Amniotic epithelial cell (primary cell): Measurements from ENCODE around the gene DNAJC5.

Experiments
- DNase-seq: peaks from one replicate; pipeline ENCODE4 v3.0.0-alpha.2; 2010; ENCODE audit warnings: low read depth

DNAJC5 gene

DNA sequence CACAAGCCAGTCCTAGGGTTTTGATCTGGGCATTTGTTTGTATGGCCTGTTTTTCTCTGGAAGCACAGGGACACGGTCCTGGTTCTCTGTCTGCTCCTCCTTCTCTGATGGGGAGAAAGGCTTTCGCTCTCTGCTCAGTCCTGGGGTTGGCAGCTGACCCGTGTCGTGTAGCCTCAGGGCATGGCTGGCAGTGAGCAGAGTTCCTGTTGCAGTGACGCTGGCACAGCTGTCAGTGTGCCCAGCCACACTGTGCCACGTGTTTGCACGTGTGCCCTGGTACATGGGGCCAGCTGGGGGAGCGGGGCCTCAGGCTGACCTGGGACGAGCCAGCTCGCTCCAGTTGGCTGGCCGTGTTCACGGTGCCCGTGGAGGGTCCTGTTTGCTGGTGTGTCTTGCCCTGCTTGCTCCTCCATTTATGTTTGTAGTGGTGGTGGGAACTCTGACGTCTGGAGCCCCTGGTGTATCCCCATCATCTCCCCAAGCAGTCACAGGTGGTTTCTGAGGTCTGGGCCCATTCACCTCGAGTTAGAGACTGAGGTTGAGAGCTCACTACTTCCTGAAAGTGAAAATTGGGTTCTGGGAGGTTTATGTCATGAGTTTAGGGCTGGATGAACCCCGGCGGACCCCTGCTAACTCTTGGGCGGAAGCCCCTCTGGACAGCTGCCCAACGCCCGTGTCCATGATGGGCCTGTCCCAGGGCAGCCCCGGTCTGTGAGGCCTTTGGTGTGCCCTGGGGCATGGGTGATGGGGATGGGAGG is 10.2 kb upstream of the DNAJC5 start:
- no peak for DNase-seq

DNA sequence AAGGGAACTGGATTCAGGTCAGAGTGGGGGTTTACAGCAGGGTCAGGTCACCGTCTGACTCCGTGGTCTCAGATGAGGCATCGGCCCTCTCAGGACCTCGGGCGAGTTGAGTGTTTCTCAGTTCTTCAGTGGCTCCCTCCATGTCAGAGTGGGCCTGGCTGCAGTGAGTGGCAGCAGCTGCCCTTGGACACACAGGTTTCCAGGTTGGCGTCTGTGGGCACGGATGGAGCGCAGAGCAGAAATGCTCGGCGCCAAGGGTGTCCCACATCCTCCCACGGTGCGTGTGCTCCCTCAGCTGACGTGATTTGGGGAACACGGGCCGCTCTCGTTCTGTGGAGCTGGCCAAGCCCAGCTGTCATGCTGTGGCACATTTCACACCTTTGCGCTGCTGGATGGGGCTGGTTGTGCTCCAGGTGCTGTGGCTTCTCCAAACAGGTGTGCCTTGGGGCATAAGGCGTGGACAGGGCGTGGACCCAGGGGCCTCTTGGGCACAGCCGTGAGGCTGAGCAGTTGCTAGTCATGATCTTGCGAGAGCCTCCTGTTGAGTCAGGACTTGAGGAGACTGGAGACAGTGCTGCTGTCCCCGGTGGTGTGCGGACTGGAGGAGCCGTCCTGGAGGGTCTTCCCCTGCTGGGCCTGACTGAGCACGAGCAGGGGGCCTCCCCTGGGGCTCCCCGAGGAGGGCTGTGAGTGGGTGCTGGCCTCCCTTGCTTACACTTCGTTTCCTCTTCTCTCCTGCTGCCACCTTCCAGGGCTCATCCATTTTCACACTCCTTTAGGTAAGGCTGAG is 9.5 kb upstream of the DNAJC5 start:
- DNase-seq = no peak

DNA sequence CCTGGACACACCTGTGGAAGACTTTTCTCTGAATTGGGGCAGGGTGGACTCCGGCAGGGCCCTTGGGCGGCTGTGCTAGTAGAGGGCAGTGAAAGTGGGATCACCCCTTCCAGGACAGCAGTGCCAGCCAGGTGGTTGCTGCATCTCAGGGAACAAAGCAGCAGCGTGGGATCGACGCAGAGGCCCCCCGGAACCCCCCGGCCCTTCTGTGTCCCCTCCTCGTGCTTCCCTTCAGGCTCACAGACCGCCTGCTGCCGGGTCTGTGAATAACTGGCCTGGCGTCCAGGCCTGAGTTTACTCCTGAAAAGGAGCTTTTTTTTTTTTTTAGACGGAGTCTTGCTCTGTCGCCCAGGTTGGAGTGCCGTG is 8.9 kb upstream of the DNAJC5 start:
- no peak for DNase-seq

DNA sequence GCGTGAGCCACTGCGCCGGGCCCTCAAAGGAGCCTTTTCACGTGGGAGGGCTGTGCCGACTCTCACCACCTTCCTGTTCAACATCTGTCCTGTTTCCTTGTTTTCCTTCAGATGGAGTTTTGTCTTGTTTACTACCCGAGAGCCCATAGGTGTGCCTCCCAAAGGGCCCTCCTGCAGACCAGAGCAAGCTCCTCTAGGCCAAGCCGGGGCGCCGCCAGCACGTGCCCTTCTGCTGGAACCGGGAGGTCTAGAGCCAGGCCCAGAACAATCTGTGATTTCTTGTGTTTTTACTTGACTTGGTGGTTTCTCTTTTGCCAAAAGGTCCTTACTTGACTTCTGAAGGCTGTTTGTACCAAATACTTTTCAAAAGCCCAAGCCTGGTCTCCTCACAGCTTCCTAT is 8.0 kb upstream of the DNAJC5 start:
- no peak for DNase-seq

DNA sequence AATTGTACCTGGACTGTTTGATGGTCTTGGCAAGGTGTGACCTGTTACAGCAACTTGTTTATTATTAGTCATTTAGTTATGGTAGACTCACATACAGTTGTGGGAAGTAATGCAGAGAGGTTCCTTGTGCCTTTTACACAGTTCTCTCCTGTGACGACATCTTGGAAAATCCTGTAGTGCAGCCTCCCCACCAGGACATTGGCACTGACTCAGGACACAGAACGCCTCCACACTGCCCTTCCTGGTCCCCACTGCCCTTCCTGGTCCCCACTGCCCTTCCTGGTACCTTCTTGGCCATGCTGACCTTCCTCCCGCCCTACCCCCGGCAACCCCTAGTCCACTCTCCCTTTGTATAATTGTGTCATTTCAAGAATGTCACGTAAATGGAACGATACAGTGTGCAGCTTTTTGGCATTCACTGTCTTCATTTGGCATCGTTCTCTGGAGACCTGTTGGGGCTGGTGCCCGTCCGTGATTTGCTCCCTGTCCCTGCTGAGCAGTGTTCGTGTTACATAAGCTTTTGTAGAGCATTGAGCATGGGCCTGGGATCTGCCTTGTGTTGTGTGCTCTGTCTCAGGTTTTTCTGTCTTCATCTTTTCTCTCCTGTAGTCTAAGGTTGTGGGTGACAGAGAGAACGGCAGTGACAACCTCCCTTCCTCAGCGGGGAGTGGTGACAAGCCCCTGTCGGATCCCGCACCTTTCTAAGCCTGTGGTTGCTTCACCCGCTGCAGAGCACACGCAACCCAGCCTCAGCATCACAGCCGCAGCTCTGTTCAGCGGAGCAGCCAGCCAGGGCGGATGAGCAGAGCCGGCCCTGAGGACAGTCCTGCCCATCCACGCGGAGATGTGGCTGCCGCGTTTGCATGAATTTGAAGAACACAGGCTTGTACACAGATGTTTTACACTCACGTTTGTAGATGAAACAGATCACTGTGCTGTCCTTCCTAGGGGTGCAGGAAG is 5.4 kb upstream of the DNAJC5 start:
- peak; percentile 43 for DNase-seq

DNA sequence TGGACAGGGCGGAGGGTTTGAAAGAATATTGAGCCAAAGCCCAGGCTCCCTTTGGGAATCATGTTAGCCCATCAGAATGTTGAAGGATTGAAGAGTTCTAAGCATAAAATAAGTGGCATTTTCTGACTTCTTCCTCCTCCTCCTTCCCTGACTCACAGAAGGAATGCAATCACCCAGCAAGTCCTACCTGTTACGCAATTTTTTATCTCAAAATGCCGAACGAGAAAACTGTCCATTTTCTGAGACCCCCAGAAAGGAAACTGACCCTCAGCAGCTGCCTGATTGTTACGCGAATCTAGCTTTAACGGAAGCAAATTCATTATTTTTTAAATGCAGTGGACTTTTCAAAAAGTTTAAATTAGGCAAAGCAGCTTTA is 4.7 kb upstream of the DNAJC5 start:
- peak; percentile 69 for DNase-seq

DNA sequence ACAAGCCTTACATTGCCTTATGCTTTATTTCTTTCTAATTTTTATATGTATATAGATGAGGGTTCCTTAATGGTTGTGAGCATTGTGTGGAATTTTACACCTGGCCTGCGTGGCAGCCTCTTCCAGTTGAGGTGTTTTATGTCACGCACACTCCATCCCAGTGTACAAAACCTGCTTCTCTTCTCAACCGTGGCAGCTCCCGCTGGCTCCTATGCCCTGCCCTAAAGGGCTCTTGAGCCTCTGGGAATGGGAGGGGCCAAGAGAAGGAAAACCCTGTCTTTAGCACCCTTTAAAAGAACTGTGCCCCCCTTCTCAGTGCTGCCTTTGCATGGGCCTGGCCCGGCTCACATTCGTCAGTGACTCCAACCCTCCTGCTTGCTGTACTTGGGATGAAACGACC is 4.3 kb upstream of the DNAJC5 start:
- DNase-seq = no peak

DNA sequence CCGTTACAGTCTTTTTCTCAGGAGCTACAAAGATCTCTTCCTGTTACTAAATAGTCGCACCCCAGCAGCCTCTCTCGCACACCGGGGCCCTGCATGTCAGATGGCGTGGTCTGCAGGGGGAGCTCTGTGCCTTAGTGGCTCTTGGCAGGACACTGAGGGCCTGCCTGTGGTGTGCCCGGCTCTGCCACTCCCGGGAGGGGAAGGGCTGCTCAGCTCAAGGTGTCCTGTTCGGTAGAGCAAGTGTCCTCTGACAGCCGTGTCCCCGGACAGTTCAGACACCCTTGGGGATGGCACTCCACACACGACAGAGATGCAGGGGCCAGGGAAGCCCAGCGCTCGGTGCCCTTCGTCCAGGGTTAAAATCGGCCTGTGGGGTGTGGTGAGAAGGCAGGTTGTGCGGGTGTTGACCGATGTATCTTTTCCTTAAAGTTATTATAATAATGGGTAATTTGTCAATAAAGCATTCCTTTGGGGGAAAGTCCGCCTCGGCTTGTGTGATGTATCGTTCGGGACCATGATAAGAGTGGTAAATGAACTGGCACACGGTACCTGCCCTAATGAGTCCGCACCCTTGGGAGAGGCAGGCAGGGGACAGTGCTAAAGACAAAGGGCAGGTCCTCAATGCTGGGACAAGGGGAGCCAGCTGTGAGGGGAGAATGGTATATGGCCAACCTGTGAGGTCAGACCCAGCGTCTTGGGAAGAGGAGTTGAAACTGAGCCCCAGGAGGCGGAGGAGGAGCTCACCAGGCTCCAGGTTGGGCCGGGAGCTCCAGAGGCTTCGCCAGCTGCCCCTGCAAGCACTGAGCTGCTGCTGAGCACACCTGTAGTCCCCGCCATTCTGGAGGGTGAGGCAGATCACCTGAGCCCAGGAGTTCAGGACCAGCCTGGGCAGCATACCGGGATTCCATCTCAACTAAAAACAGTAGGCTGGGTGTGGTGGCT is 3.6 kb upstream of the DNAJC5 start:
- no peak for DNase-seq

DNA sequence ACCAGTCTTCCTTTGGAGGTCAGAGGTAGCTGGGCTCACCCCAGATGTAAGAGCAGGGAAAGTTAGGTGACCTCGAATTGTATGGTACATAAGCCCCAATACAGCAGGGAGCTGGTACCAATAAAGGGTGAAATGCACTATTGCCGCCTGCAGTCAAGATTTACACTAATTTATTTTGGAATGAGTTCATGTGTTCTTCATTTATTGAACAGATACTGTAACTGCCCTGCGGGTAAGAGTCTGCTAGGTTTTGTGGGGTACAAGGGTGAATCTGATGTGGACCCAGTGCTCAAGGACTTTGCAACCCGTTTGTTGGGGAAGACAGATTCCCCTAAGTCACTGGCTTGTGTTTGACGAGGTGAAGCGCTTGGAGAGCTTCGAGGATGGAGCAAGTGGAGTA is 2.5 kb upstream of the DNAJC5 start:
- no peak for DNase-seq

DNA sequence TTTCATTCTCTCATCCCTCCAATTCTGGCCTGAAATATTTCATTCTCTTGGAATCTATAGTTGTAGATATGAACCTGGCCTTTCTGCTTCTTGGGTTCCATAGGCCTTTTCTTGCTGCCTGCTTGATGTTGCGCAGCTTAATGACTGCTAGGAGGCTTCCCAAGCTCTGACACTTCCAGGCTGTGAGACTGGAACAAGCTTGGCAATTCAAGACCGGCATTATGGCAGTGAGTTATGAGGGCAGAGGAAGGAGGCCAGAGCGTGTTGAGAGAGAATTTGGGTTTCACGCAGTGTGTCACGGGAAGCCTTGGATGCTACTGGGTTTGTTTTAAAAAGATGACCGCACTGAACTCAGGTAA is 948 bp upstream of the DNAJC5 start:
- no peak for DNase-seq

DNA sequence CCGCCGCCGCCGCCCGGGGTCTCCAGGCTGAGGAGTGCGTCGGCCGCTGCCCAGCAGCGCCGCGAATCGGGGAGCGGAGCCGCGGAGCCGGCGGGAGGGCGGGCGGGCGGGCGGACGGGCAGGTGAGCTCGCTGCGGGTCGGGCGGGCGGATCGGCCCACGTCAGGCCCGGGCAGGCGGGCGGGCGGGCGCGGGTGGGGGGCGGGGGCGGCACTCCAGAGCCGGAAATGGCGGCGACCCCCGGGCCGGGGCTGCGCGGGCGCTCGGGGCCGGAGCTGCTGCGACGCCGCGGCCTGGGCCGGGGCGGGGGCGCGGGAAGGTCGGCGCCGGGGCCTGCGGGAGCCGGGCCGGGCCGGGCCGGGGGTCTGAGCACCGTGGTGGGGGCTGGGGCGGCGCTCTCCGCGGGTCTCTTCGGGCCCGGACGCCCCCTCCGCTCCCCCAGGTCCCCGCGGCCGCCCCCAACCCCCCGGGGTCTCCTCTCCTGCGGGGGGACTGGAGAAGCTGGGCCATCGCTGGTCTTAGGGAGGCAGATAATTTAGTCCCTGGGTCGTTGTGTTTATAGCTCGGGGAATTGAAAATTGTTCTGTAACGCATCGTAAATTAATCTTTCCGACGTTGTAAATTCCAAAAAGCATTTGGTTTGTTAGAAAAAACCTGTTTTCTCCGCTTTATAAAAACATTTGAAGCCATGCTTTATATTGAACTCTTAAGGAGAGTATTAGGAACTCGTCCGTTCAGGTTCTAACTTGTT is 451 bp downstream of the DNAJC5 start:
- no peak for DNase-seq

DNA sequence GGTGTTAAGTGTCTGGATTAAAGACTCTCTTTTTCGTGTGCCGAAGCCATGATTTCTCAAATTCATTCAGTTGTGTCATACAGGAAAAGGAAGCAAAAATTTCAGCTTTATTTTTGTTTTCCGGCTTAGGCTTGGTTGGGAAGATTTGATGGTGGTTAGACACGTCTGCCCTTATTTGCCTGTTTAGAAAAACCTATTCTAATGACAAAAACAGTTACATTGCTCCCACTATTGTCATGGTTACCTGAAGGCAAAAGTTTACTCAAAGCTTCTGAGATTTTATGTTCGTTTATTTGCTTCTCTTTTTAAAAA is 982 bp downstream of the DNAJC5 start:
- no peak for DNase-seq

DNA sequence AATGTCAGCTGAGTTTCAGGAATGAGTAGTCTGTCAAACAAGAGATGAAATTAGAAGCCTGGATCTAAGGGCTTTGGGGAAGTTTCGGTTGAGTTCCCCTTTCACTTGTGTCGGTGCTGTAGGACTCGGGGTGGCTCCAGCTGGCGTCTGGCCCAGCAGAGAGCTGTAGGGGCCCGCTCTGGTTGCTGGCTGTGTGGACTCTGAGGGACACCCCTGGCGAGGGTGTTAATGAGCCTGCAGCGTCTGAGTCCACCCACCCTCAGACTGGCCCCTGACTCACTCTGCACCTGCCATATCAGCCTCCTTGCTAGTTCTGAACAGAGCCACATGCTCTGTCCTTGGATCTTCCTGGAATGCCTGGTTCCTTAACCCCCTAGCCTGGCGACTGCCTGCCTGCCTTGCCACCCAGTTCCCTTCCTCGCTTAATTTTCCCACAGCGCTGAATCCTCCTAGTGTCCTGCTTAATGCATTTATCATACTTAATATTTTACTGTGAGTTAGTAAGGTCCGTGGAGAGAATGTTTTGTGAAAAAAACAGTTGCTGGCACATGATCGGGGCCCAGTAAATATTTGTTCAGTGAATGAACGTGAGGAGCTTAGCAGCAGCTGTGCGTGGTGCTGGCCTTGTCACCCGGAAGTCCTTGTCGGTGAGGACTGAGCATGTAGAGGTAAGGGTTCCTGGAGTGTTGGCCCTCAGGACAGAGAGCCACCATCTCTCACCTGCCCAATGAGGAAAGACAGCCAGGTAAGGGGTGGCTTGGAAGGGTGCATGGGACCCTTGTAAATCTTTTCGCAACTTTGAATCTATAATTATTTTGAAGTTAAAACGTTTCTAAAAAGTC is 1.6 kb downstream of the DNAJC5 start:
- DNase-seq = no peak

DNA sequence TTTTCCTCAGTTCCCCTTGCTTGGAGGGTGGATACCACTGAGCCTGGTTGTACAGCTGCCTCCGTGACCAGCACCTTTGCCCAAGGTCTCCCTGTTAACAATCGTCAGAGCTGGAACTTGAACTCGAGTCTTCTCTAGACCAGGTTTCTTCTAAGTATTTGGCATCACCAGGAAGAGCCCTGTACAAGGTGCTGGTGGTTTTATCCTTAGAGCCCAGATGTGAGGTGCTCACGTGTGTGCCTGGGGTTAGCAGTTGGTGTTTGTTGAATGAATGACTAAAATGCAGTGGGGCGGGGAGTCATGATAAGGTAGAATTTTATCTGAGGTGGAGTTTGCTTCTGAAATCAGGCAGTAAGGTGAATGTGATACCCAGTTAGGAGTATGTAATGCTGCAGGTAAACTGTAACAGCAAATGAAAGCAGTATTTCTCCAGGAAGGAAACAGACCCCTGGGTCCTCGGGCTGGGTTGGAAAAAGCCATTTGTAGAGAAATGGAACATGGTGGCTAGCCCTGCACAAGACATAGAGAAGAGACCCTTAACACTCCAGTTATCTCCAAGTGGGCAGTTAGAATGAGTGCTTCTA is 3.1 kb downstream of the DNAJC5 start:
- DNase-seq = no peak

DNA sequence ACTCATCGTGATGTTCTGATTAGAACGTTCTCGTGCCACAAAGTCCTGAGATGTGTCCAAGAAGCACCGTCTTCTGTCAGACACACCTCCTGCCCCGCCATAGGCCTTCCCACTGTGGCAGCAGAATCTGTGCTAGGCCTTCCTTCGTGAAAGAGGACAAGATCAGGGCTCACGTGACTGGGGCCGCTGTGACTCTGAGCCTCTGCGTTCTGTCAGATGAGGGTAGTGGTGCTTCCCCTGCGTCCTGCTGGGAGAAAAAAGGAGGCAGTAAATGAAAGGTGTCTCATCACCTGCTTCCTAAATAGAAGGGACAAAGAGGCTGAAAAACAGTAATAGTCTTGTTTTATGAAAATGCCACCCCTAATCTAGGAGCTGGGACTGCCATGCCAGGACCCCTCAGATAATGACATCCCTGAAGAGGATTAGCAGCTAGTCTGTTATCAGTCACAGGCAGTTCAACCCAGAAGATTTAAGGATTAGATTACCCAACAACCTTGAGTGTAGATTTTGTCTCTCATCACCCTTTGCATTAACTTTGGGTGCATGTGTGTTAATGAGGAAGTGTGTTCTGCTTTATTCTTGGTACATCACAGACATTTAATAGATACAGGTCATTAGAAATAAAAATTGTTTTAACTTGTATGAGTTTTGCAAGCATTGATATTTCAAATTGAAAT is 4.1 kb downstream of the DNAJC5 start:
- no peak for DNase-seq

DNA sequence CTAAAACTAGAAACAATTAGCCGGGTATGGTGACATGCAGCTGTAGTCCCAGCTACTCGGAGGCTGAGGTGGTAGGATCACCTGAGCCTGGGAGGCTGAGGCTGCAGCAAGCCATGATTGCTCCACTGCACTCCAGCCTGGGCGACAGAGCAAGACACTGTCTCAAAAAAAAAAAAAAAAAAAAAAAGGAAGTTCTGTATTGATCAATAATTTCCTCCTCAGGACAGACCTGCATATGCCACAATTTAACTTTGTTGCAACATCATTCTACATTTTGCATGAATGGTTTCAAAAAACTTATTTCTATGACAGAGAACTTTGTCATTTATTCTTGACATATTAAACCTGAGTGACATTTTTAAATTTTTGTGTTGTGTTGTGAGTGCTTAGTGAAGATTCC is 5.5 kb downstream of the DNAJC5 start:
- no peak for DNase-seq

DNA sequence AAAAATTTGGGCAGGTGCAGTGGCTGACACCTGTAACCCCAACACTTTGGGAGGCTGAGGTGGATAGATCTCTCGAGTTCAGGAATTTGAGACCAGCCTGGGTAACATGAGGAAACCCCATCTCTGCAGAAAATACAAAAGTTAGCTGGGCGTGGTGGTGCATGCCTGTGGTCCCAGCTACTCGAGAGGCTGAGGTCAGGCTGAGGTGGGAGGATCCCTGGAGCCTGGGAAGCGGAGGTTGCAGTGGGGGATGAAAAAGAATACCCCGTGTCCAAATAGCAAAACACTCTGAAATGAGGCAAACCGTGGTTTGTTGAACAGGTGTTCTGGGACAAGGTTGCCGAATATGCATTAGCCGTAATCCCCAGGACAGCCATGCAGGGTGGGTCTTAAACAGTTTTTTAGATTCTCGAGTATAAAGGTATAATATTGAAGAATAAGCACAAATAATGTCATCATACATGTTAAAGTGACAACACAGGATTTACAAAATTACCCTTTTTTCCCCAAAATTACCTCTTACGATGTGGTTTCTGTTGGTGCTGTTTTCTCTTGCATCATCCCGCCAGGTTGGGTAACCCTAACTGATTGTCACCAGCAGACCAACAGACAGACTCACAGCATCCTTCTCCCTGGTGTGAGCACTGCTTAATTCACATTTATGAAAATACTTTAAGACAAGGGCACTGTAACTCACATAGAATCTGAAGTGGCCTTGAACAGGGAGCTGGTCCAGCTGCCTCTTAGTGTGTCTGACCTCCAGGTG is 9.1 kb downstream of the DNAJC5 start:
- DNase-seq = no peak

DNA sequence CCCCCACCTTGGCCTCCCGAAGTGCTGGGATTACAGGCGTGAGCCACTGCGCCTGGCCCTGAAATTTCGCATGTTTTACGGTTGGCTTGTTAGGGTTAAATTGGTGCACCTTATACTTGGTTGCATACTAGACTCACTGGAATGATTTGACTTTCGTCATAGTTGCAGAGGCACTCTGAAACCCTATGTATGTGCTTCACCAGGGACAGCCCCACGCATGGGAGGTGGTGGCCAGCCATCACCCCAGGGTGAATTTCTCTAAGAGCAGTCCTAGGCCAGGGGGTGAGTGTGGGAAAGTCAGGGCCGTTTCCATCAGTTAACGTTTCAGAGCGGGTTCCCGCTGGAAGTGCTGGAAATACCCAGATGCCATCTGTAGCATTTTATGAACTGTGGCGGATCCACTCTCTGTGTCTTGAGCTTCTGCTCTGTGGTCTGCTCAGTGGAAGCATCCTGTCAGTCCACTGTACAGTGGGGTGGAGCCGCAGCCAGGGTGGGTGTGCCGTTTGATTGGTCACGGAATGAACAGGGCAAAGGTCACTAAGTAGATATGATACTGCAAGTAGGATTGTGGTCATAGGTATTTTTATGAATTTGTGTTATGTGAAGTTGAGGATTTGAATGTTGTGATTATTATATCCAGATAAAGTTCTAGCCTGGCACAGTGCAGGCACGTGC is 13.2 kb downstream of the DNAJC5 start:
- peak; percentile 58 for DNase-seq
